ENCODE data around the gene PHIP.

The PHIP gene

DNA sequence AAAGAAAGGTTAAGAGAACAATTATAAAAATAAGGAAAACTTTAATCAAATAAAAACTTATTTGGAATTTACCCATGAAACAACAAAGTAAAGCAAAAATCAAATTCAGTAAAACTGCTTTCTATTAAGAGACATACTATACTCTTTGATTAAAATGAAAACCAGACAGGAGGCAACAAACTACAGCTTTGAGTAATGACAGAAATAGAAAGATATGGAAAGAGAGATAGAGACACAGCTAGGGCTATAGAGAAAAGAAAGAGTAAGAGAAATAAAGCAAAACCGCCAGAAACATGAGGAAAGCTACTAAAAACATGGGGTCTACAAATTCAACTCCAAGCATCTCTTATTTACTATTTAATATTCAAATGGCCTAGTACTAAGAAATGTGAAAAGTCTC lies 67.6 kb downstream of the PHIP start:
- no peak for DNase-seq

DNA sequence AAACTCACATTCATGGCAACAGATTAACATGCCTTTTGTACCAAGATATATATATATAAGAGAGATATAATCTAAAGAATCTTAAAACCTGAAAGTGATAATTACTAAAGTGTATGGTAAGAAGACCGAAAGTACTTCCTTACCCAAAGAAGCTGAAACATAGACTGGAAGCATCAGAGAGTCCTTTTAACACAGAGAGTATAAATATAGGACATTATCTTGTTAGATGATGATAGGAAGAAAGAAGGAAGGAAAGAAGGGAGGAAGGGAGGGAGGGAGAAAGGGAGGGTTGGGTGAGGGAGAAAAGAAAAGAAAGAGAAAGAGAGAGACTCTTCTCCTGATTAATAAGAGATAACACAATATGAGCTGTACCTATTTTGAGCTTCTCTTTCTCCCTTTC lies 68.2 kb downstream of the PHIP start:
- no peak for DNase-seq

DNA sequence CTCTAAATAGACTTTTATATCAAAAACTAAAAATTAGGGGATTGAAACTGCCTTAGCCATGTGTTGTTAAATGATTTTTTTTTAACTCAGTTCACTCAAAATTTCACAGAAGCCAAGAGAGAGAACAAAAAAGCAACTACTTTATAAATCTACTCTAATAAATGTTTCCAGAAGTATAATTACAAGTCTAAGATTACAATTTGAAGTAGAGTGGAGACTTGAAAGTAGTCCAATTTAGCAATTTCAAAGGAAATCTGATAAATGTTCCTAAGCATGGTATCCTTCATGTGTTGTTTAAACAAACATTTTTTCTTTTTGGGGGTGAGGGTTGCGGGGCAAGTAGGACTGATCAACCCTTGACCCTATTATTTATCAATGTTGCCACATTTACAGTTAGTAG lies 72.6 kb downstream of the PHIP start:
- DNase-seq = no peak

DNA sequence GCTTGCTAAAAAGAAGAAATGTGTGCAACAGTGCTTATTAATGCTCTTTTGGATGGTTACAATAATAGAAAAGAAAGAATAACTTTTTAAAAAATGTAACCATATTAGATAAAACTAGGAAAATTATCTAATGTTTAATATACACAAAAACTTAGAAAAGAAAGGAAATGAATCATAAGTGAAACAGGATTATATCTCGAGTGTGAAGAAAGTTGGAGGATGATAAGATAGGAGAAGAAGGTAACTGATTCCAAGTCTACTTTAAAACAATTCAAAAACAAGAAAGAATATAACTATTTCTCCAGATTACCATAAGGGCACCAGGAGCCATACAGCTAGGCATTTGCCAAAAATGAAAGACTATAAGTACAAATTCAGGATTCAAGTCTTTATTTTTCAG lies 73.0 kb downstream of the PHIP start:
- DNase-seq = no peak

DNA sequence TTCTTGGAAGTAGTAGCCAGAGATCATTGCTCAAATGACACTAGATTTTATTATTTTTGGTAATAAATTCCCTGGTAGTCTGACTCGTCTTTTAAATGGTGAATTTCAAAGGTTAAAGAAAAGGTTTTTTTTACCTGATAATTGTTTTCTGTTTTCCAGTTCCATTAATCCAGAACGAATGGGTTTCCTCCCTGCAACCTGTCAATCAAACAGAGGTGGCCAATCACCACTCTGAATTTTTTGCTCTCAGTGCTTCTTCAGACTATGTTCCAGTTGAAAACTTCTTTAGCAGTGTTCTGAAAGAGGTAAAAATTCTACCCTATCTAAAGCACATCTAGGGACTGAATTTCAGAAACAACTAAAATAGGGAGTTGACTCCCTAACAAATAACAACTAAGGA lies 73.8 kb downstream of the PHIP start:
- no peak for DNase-seq

DNA sequence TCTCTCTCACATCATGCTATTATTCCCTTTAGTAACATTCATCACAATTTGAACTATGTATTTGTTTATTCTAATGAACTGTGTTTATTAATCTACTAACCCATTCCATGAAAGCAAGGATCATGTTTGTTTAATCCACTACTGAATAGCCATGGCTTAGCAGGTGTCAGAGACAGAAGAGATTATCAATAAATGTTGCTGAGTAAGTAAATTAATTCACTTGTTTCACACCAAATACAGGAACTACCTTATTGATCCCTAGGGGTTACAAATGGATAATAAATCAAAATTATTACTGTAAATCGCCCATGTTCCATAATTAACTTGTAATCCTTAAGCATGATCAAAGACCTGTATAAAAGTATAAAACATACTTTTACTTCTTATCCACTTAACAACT lies 76.6 kb downstream of the PHIP start:
- DNase-seq = no peak

DNA sequence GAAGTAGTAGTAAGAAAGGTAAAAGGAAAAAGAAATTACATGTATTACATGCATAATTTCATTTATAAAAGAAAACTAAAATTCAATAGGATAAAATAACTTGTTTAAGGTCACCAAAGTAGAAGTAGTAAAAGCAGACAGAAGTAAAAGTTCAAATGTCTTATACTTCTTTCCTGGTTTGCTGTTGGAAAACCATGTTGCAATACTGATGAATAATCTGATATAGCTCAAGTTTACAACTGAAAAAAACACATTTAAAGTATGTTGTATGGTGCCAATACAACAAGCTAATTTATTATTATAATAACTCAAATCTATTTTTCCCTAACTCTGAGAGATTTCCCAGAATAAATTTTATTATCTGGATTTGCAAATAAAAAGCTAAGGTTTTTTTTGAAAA lies 78.3 kb downstream of the PHIP start:
- DNase-seq = no peak

DNA sequence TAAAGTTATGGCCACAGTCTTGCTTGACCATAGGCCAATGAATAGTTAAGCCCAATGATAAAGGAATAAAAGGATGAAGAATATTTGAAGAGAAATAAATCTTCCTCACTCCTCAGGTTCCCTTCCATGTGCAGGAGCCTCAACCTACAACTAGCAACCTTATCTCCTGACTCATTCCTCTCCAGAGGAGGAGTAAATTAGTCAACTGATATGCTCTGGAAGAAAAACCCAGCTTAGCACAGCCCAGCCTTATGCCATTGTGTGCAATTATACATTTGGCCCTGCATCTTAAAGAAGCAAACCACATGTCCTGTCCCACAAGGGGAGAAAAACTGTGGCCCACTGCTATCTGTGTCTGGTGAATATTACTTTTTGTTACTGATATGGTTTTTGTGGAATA lies 82.1 kb downstream of the PHIP start:
- DNase-seq = no peak

DNA sequence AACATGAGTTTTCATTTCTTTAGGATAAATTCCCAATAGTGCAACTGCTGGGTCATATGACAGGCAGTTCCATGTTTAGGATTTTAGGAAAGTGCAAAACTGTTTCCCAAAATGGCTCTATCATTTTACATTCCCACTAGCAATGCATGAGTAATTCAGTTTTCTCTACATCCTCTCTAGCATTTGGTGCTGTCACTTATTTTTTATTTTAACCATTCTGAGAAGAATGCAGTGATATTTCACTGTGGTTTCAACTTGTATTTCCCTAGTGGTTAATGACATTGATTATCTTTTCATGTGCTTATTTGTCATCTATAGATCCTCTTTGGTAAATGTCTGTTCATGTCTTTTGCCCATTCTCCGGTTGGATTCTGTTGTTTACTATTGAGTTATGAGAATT lies 82.7 kb downstream of the PHIP start:
- no peak for DNase-seq

DNA sequence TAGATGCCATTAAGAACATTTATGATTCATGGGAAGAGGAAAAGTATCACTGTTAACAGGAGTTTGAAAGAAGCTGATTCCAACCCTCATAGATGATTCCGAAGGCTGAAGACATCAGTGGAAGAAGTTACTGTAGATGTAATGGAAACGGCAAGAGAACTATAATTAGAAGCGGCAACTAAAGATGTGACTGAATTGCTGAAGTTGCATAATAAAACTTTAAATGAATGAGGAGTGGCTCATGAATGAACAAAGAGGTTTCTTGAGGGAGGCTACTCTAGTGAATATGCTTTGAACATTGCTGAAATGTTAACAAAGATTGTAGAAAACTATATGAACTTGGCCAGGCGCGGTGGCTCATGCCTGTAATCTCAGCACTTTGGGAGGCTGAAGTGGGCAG lies 84.1 kb downstream of the PHIP start:
- no peak for DNase-seq

DNA sequence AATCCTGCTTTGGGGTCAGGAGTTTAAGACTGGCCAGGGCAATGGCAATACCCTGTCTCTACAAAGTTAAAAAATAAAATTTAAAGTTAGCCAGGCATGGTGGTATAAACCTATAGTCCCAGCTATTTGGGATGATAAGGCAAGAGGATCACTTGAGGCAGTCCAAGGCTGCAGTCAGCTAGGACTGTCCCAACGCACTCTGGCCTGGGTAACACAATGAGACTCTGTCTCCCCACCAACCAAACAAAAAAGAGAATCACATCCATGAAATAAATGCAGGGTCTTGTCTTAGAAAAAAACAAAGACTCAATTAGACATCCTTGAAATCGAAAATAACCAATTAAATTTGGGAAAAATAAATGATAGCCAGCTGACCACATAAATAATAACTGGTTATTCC lies 88.9 kb downstream of the PHIP start:
- DNase-seq = peak in 6 of 56 donors; percentile 0 to 12 (median 1)

DNA sequence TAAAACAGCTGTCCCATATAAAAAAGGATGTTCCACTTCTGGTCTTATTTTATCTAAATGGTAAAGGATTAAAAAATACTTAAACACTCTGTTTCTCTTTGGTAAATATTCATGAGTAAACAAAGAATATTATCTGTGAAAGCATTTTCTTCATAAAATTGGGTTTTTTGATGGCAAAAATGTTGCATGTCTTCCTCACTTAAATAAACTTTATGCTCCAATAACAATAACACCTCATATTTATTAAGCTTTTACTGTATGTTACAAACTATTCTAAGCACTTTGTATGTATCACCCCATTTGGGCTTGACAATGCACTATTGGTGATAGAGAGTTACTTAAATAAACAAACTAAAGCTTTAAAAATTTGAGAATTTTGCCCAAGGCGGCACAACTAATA lies 91.9 kb downstream of the PHIP start:
- no peak for DNase-seq

DNA sequence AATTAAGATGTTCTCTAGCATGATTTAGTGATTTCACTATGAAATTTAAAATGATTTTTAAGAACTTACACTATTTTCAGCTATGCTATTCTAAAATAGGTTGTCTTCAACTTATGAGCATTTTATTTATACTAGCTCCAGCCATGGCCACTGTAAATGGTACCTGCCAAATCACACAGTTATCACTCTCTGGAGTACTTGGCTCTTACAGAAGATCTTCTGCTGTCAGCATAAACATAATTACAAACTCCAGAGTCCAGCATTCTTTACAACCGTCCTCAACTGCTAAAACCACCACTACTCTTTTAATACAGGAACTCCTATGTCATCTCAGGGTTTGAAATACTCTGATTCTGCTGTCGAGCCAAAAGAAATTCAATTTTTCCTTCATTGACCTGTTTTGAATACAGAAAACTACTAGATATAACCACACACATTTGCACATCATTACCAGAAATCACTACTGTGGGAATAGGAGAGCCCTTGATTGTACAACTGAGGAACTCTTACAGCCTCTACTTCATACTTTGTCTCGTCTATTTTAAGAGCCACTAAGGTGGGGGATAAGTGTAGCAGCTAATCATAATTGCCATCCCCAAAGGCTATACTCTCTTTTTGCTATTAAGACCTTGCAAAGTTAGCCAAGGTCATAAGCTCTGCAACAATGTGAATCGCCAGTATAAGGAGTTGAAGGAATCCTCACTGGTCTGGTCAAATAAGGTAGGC lies 93.7 kb downstream of the PHIP start:
- DNase-seq = no peak

DNA sequence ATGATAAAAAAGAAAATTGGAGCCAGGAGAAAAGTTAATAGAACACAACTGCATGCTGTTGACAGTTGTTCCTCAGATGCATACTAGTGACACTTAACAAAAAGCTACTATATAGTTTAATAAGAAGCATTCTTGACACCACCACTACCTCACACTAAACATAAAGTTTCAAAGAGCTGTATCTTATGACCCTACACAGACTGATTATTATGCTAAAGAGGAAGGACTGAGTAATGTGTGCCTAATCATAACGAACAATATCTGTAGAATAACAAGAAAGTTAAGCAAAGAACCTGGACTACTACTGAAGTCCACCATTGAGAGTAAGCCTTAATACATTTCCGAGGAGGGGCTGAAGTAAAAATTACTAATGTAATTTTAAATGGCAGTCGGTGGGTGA lies 110.9 kb downstream of the PHIP start:
- no peak for DNase-seq

DNA sequence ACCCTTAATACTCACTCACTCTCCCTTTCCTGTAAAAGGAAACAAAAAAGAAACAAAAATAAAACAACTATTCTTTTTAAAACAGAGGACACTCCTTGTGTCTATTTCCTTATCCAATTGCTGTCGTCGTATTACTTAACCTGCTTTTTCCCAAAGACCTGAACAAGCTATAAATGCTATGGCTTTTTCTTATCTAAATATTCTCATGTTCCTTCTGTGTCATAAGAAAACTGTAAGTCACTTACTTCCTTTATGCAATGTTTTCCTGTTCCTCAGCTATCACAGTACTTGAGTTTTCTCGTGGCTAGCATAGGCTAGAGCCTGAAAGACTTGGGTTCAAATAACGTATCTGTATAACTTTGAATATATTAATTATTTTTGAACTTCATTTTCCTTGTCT lies 111.5 kb downstream of the PHIP start:
- no peak for DNase-seq

DNA sequence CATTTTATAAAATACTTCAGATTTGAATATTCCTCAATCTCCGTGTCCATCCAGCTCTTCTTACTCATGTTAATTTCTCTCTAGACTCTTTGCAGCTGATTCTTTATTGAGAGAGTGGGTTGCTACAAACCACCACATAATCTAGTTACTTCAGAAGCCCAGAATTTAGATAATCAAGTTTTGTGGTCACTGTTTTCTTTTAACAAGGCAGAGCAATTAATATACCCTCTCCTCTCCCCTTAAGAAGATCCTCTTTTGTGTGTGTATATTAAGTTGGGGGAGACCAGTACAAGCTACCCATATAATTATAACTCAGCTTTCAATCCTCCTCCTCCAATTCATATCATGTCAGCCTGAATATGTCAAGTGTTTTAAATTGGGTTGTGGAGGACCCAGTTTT lies 115.6 kb downstream of the PHIP start:
- DNase-seq = no peak

DNA sequence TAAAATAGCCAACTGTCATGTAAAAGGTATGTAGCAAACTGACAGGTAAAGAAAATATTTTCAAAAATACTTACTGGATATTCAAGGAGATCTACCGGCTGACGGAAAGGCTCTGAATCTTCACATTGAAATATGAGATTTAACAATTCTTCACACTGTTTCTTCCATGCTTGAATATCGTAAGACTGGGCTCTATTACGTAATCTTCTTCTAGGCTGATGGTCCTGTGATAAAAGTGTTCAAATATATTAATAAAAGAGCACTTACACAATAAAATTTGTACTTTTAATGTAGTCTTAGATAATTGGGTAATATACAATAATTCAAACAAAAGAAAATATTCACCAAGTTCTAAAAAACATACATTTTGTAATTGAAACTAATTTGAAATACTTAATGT lies 123.3 kb downstream of the PHIP start:
- no peak for DNase-seq

DNA sequence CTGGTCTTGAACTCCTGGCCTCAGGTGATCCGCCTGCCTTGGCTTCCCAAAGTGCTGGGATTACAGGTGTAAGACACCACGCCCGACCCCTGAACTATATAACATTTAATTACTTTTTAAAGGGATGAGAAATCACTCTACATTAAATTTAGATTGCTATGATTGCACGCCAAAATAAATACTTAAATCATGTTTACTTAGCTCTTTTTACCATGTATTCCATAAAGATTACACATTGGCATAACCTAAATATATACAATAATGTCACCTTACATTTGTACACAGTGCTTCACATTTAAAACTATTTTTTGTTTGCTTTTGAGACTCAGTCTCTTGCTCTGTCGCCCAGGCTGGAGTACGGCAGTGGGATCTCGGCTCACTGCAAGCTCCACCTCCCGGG lies 124.3 kb downstream of the PHIP start:
- DNase-seq = no peak

DNA sequence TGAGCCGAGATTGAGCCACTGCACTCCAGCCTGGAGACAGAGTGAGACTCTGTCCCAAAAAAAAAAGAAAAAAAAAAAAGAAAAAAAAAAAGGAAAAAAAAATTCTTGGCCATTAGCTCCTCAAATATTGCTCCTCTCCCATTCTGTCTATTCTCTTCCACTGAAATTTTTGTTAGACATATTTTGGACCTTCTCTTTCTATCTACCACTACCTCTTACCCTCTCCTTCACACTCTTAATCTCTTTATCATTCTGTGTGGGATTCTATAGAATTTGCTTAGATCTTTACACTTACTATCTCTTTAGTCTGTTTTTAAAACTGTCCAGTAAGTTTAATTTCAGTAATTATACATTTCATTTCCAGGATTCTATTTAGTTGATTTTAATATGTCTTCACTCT lies 125.7 kb downstream of the PHIP start:
- no peak for DNase-seq

DNA sequence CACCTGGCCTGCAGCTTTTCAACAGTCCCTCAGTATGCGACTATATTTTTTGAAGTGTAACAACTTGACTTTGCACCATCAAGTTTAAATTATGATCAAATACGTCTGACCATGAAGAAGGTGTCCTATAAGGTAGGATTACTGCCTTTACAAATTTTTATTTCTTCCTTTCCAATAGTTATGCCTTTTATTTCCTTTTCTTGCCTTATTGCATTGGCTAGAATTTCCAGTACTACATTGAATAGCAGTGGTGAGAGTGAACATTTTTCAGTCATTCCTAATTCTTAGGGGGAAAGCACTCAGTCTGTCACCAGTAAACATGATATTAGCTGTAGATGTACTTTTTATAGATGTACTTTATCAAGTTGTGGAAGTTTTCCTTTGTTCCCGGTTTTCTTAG lies 129.3 kb downstream of the PHIP start:
- no peak for DNase-seq

DNA sequence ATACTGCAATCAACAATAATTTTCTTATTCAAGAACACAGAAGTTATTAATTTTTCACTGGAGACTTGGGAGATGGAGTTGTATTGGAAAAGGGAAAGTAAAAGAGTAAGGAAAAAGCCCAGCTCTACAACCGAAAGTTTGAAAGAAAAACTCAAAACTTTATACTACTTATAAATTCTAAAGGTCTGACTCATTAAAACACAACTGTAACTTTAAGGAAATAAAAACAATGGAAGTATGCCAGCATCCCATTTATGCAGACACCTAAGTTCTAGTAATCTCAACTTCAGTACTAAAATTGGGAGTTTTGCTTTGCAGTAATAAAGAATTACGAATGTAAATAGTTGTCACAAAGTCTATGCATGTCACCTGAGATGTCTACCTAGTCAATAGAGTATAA lies 130.1 kb downstream of the PHIP start:
- DNase-seq = no peak

DNA sequence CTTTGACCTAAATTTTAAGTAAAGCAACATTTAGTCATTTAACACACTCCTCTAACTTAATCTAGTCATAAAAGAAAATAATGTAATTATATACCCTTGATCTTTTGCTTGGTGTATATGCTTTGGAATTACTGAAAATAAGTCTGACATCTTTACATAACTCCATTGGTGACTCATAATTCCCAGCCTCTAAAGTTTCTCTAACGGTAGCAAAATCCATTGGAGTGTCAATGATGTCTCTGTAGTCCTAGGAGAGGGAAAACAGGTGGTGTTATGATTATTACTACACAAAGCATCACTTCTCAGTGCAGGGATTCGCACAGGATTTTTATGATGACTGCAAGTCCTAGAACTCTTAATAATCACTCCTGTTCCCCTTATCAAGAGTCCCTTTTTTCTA lies 130.5 kb downstream of the PHIP start:
- DNase-seq = no peak

DNA sequence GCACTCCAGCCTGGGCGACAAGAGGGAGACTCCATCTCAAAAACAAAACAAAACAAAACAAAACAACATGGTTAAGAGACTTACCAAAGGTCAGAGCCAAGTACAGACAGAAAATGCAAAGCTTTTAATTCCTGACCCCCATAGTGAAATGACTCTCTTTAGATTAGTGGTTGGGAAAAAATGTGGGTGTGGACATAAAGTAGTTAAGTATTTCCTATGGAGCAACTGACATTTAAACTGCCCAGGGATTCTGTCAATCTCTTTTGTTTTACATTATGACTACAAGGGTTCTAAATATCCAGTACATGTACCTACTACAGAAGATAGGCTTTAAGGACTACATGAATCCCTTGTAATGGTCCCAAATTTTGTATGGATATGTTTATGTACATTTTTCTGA lies 135.6 kb downstream of the PHIP start:
- DNase-seq = no peak

DNA sequence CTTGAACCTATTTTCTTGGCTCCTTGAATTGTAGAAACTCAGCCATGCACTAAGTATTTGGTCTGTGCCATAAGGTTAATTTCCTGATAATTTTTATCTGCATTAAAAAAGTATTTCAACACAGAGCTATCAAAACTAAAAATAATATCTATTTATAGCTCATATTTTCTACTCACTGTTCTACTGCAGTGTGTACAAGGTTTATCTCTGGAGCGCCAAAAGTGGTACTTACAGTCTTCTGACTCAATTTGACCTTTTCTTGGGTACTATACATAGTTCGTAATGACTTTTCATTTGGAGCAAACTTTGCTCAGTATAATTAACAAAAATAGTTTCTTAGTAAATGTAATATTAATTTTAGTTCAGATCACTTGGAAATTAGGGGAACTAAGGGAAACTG lies 141.5 kb downstream of the PHIP start:
- DNase-seq = no peak
